D721Med (cell line): ENCODE data around the gene ACER3.

Source experiments
- DNase-seq: peaks from one replicate; pipeline ENCODE4 v3.0.0; 2011; ENCODE audit warnings: low spot score; ENCODE audit not compliant: insufficient read length
- FAIRE-seq: peaks from 2 replicates; lab custom pipeline; 2011; peaks lifted over from hg19 to GRCh38; lab: Jason Lieb, UNC
- CTCF ChIP-seq: IDR thresholded peaks from 2 replicates; pipeline ENCODE4 v1.5.1; 2012; ENCODE audit warnings: mild to moderate bottlenecking, control low read depth; ENCODE audit not compliant: insufficient read depth; ENCODE audit errors: missing control alignments

Gene ACER3

GRCh38 chr11:76984743-76985142 lies 124.0 kb downstream of the ACER3 start:
- DNase-seq (no peak), FAIRE-seq (no peak)
- no peak for TF ChIP-seq CTCF

- no peak for FAIRE-seq
- TF ChIP-seq CTCF = no peak
- no peak for DNase-seq
These were observed 126.5 kb downstream of the ACER3 start for GRCh38 chr11:76987203-76987602.

- no peak for TF ChIP-seq CTCF
- no peak for DNase-seq
- no peak for FAIRE-seq
These were observed 129.9 kb downstream of the ACER3 start for GRCh38 chr11:76990628-76991027.

- FAIRE-seq (no peak), DNase-seq (no peak)
- TF ChIP-seq CTCF = no peak
These were observed 134.4 kb downstream of the ACER3 start for GRCh38 chr11:76995081-76995576.

- FAIRE-seq = no peak
- TF ChIP-seq CTCF = no peak
These were observed 136.8 kb downstream of the ACER3 start for GRCh38 chr11:76997512-76997911.

GRCh38 chr11:76999597-76999996 lies 138.9 kb downstream of the ACER3 start:
- FAIRE-seq (no peak), DNase-seq (no peak)
- TF ChIP-seq CTCF = no peak

More at GRCh38 chr11:76997512-76997911, 136.8 kb downstream of the ACER3 start:
- no peak for DNase-seq

- no peak for FAIRE-seq
- DNase-seq = no peak
- no peak for TF ChIP-seq CTCF
These were observed 140.9 kb downstream of the ACER3 start for GRCh38 chr11:77001613-77002012.
